Dermis microvascular lymphatic vessel endothelial cell (primary cell): ENCODE results near the gene HLA-DRA. TPM values are rescaled to one million over a fixed set of nuclear protein-coding genes. Genes with fewer than 3 reads are reported as not detected.

ENCODE experiments used
- DNase-seq, 2 donors: peaks; one replicate each; pipeline versions ENCODE4 v3.0.0 to v3.0.0-alpha.2; 2010; ENCODE audit warnings: low read depth in 2 of 2
- total RNA-seq: library from RNA; depleted of rRNA; stranded (reverse); fragments of >200 nt; gene quantifications from 2 replicates; pipeline ENCODE4 v1.2.1, GENCODE V29; 2014

HLA-DRA gene
- under 0.01 TPM in 1 of 2 replicates, not detected in the other for total RNA-seq

GRCh38 chr6:32439602-32440214 lies at the start of gene HLA-DRA:
Gene HLA-DRA (plus strand): TSS chr6:32439887. CDS start chr6:32439951, 64 bp downstream.
- DNase-seq: peak; percentile 39 to 62

- no peak for DNase-seq
Measured at GRCh38 chr6:32391505-32391904, 48.2 kb upstream of the HLA-DRA start.

GRCh38 chr6:32393665-32394420 lies 45.8 kb upstream of the HLA-DRA start:
- DNase-seq: peak; percentile 96 to 98

- DNase-seq: no peak
Measured at GRCh38 chr6:32396028-32396427, 43.7 kb upstream of the HLA-DRA start.

GRCh38 chr6:32397252-32397920 lies 42.3 kb upstream of the HLA-DRA start:
- no peak for DNase-seq

DNA sequence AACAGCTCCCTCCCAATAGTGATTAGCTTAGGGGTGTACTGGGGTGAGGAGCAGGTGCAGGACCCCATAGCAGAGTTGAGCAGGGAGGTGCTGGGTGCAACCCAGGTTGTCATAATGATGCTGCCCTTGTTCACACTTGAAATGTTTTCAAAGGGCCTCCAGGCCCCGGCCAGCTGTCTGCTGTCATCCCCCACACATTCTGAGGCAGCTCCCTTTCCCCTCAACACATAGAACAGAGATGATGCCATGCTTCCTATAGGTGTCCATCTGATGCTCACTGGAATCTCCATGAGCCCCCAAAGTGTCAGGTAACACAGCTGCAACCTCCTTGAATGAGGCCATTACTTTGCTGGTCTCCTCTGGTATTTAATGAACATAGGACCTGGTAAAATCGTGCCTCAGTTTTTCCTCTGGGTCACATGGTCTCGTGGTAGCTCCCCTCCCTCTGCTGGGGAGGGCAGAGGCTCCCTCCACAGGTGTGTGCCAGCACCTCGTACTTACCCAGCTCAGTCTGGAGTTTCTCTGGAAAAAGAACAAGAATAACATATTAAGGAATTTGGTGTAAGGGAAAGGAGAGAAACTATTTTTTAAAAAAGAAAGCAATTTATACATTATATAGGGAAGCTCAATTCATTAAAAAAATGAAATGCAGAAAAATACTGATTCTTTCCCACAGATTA lies 38.3 kb upstream of the HLA-DRA start:
- no peak for DNase-seq

GRCh38 chr6:32402812-32403211 lies 36.9 kb upstream of the HLA-DRA start:
- DNase-seq: no peak

- no peak for DNase-seq
Measured at GRCh38 chr6:32405656-32406055, 34.0 kb upstream of the HLA-DRA start.

- no peak for DNase-seq
Measured at GRCh38 chr6:32406197-32406596, 33.5 kb upstream of the HLA-DRA start.

- DNase-seq: no peak
Measured at GRCh38 chr6:32406857-32407256, 32.8 kb upstream of the HLA-DRA start, which contains the start of gene BTNL2. Gene BTNL2 (minus strand): TSS chr6:32407181. CDS start chr6:32407123, 58 bp downstream.

GRCh38 chr6:32410906-32411305 lies 28.8 kb upstream of the HLA-DRA start:
- no peak for DNase-seq

- DNase-seq: no peak
Measured at GRCh38 chr6:32411566-32412327, 27.9 kb upstream of the HLA-DRA start.

GRCh38 chr6:32413427-32414047 lies 26.1 kb upstream of the HLA-DRA start:
- peak; percentile 33 to 71 for DNase-seq

DNA sequence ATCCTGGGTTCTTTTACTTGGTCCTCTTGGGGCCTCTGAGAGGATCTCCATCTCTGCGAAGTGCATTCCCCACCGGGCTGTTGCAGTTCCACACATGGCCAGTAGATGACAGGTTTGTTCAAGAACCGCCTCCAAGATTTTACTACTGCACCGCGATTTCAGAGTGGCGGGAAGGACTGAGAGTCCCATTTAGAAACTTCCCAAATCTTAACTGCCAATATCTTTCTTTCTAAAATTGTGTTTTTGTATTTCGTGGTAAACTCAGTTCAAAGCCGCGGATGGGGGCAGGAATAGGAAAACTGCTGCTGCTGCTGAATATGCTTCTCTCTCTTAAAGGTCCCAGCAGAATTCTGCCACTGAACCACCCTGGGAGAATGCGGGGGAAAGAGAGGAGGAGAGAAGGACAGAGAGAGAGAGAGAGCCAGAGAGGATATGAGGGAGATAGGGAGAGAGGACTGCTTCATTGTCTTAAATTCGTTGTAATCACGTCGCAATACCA lies 24.1 kb upstream of the HLA-DRA start:
- peak; percentile 23 to 67 for DNase-seq

DNA sequence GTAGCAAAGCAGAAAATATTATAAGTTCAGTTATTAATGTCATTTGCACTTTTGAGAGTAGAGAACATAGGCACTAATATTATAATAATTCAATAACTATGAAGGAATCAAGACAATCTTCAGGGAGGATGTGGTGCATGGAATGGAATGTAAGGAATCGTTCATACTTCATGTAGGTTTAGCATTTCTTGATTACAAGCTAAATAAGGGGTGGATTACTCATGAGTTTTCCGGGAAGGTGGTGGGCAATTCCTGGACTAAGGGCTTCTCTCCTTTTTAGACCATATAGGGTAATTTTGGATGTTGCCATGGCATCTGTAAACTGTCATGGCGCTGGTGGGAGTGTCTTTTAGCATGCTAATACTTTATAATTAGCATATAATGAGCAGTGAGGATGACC lies 23.7 kb upstream of the HLA-DRA start:
- DNase-seq: no peak

DNA sequence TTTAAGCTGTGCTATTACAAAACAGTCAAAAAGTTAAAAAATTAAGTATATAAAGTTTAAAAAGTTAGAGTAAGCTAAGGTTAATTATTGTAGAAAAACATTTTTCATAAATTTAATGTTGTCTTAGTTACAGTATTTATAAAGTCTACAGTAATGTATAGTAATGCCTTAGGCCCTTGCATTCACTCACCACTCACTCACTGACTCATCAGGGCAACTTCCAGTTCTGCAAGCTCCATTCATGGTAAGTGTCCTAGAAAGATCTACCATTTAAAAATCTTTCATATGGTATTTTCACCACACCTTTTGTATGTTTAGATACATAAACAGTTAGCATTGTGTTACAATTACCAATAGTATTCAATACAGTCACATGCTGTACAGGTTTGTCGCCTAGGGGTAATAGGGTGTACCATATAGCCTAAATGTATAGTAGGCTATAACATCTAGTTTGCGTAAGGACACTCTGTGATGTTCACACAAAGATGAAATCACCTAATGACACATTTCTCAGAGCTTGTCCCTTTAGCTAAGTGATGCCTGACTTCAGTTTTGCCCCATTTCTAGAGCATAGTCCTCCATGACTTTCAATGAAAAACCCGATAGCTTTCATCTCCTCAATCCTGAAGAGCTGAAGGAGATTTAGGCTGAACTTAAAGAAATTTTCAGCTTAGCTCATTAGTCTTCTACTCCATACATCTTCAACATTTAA lies 14.9 kb upstream of the HLA-DRA start:
- DNase-seq: no peak

- DNase-seq: no peak
Measured at GRCh38 chr6:32426338-32426737, 13.3 kb upstream of the HLA-DRA start.

DNA sequence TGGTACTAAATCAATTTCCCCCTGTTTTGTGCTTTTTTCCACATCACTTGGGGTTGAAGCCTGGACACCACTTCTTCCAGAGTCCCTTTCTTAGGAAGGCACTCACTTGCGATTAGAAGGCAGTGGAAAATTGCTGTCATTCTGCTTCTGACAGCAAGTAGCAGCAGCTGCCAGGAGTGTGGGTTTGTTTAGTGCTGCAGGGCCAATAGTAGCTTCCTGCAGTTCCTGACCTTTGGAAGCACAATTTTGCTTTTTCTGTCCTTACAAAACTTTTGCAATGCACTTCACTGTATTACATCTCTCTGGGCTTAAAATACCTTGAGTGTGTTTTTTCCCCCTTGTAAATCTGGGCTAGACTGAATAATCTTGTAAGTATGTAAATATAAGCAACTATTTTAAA lies 12.5 kb upstream of the HLA-DRA start:
- peak; percentile 2 to 26 for DNase-seq

DNA sequence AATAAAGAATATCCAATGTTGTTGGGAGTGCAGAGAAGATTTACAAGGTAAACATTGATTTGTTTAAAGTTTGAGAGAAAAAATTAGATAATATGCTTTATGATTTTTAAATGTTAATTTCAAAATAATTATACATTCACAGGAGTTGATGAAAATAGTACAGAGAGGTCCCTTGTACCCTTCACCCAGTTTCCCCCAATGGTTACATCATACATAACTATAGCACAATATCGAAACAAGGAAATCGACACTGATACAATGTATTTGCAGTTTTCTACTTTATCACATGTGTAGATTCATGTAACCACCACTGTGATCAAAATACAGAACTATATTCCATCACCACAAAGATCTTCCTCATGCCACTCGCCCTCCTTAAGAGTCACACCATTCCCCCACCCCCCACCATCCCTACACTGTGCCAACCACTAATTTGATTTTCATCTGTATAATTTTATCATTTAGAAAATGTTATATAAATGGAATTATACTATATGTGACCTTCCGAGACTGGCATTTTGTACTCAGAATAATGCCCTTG lies 11.7 kb upstream of the HLA-DRA start:
- no peak for DNase-seq

GRCh38 chr6:32430179-32430578 lies 9.5 kb upstream of the HLA-DRA start:
- DNase-seq: no peak
